Subcutaneous abdominal adipose tissue (tissue), 5 donors: Measurements from ENCODE around the gene NLRP5.
"Not testable (repeated sequence)": the region's sequence is repeated elsewhere in the genome, so short reads cannot be mapped to it uniquely, and the experiment has no call there.

Source experiments
- H3K27ac ChIP-seq: one replicate; pipeline ENCODE4 v1.7.0; 2013; ENCODE audit warnings: low read depth, mild to moderate bottlenecking, inconsistent platforms, low read length, moderate library complexity
- H3K27me3 ChIP-seq, 5 donors: one replicate each; pipeline ENCODE4 v1.7.0; 2013; ENCODE audit warnings: low read length in 5 of 5, inconsistent platforms in 1 of 5; ENCODE audit not compliant: control insufficient read depth in 5 of 5, insufficient read depth in 4 of 5
- H3K36me3 ChIP-seq, 5 donors: one replicate each; pipeline ENCODE4 v1.7.0; 2013; ENCODE audit warnings: low read length in 5 of 5; ENCODE audit not compliant: control insufficient read depth in 5 of 5, insufficient read depth in 5 of 5
- H3K4me1 ChIP-seq, 5 donors: one replicate each; pipeline ENCODE4 v1.7.0; 2013; ENCODE audit warnings: low read length in 5 of 5, mild to moderate bottlenecking in 3 of 5, moderate library complexity in 1 of 5; ENCODE audit not compliant: control insufficient read depth in 5 of 5, insufficient read depth in 5 of 5
- H3K4me3 ChIP-seq, 5 donors: one replicate each; pipeline ENCODE4 v1.7.0; 2013; ENCODE audit warnings: low read length in 5 of 5, low read depth in 1 of 5
- H3K9ac ChIP-seq, 5 donors: one replicate each; pipeline ENCODE4 v1.7.0; 2013; ENCODE audit warnings: low read length in 5 of 5, mild to moderate bottlenecking in 4 of 5, moderate library complexity in 3 of 5
- H3K9me3 ChIP-seq, 5 donors: one replicate each; pipeline ENCODE4 v1.7.0; 2013; ENCODE audit warnings: low read length in 5 of 5; ENCODE audit not compliant: control insufficient read depth in 5 of 5
- donor health status: healthy.
- donor health status: healthy.
- donor health status: healthy.
- donor health status: healthy.
- donor health status: healthy.

NLRP5 gene

GRCh38 chr19:55986487-55986886 lies at the start of gene NLRP5:
Gene NLRP5, plus strand, starts transcription at chr19:55986775.
- Histone ChIP-seq H3K4me3 (no peak within 1 kb of the TSS), H3K4me1 (no peaks in the 10 kb centered on the region), H3K36me3 (no peaks in the 10 kb centered on the region), H3K27ac (no peak within 1 kb of the TSS), H3K9me3 (no peaks in the 10 kb centered on the region), H3K27me3 (peaks cover 0 to 4% (median 0%) of the 10 kb centered on the region in 5 donors), H3K9ac (no peak within 1 kb of the TSS)

- peaks cover 0 to 4% (median 0%) of the 10 kb centered on the region in 5 donors for H3K9me3 ChIP-seq
- H3K9ac ChIP-seq, result no peak overlapping the region
- H3K4me1 ChIP-seq, result no peaks in the 10 kb centered on the region
- H3K27ac ChIP-seq, result no peak overlapping the region
- H3K4me3 ChIP-seq, result no peak overlapping the region
- H3K27me3 ChIP-seq, result peaks cover 0 to 4% (median 0%) of the 10 kb centered on the region in 5 donors
- H3K36me3 ChIP-seq, result no peaks in the 10 kb centered on the region
Measured at GRCh38 chr19:55939206-55939605, 47.4 kb upstream of the NLRP5 start.

GRCh38 chr19:55940306-55940705 lies 46.3 kb upstream of the NLRP5 start:
- Histone ChIP-seq H3K9me3 (peaks cover 0 to 2% (median 0%) of the 10 kb centered on the region in 5 donors), H3K4me3 (no peak overlapping the region), H3K27me3 (no peaks in the 10 kb centered on the region), H3K9ac (no peak overlapping the region), H3K27ac (no peak overlapping the region), H3K4me1 (no peaks in the 10 kb centered on the region), H3K36me3 (no peaks in the 10 kb centered on the region)

- no peak within 1 kb of the TSS for H3K4me3 ChIP-seq
- peaks cover 0 to 8% (median 3%) of the 10 kb centered on the region in 5 donors for H3K9me3 ChIP-seq
- no peak within 1 kb of the TSS for H3K9ac ChIP-seq
- peaks cover 0 to 10% (median 0%) of the 10 kb centered on the region in 5 donors for H3K27me3 ChIP-seq
- no peaks in the 10 kb centered on the region for H3K36me3 ChIP-seq
- H3K4me1 ChIP-seq, result no peaks in the 10 kb centered on the region
- H3K27ac ChIP-seq, result no peak within 1 kb of the TSS
Measured at GRCh38 chr19:55947532-55947931, 39.0 kb upstream of the NLRP5 start, which contains the start of gene NLRP8. Gene NLRP8, plus strand, starts transcription at chr19:55947832.

- H3K9ac ChIP-seq, H3K9me3 ChIP-seq, H3K4me3 ChIP-seq, H3K27ac ChIP-seq, H3K4me1 ChIP-seq, H3K36me3 ChIP-seq: not testable (repeated sequence)
- peaks cover 0 to 10% (median 0%) of the 10 kb centered on the region in 5 donors for H3K27me3 ChIP-seq
Measured at GRCh38 chr19:55950566-55950965, 36.0 kb upstream of the NLRP5 start.

GRCh38 chr19:55956431-55956830 lies 30.1 kb upstream of the NLRP5 start:
- peaks cover 0 to 2% (median 0%) of the 10 kb centered on the region in 5 donors for H3K4me1 ChIP-seq
- H3K9me3 ChIP-seq, result peaks cover 0 to 3% (median 0%) of the 10 kb centered on the region in 5 donors
- H3K27me3 ChIP-seq, result no peaks in the 10 kb centered on the region
- H3K4me3 ChIP-seq, result no peak overlapping the region
- no peaks in the 10 kb centered on the region for H3K36me3 ChIP-seq
- H3K9ac ChIP-seq, result no peak overlapping the region
- no peak overlapping the region for H3K27ac ChIP-seq

- Histone ChIP-seq H3K27me3 (peaks cover 0 to 5% (median 0%) of the 10 kb centered on the region in 5 donors), H3K27ac (no peak overlapping the region), H3K4me1 (peaks cover 0 to 2% (median 0%) of the 10 kb centered on the region in 5 donors), H3K9ac (no peak overlapping the region), H3K36me3 (no peaks in the 10 kb centered on the region), H3K4me3 (no peak overlapping the region), H3K9me3 (no peaks in the 10 kb centered on the region)
Measured at GRCh38 chr19:55958356-55958755, 28.2 kb upstream of the NLRP5 start.

GRCh38 chr19:55959996-55960675 lies 26.4 kb upstream of the NLRP5 start:
- Histone ChIP-seq H3K4me3 (no peak overlapping the region), H3K36me3 (no peaks in the 10 kb centered on the region), H3K9ac (no peak overlapping the region), H3K27me3 (peaks cover 0 to 5% (median 0%) of the 10 kb centered on the region in 5 donors), H3K9me3 (no peaks in the 10 kb centered on the region), H3K27ac (no peak overlapping the region), H3K4me1 (peaks cover 0 to 2% (median 0%) of the 10 kb centered on the region in 5 donors)

GRCh38 chr19:55962186-55962585 lies 24.4 kb upstream of the NLRP5 start:
- peaks cover 0 to 5% (median 0%) of the 10 kb centered on the region in 5 donors for H3K27me3 ChIP-seq
- no peaks in the 10 kb centered on the region for H3K9me3 ChIP-seq
- H3K36me3 ChIP-seq, result no peaks in the 10 kb centered on the region
- no peaks in the 10 kb centered on the region for H3K4me1 ChIP-seq
- H3K9ac ChIP-seq, result no peak overlapping the region
- no peak overlapping the region for H3K27ac ChIP-seq
- H3K4me3 ChIP-seq, result no peak overlapping the region

GRCh38 chr19:55973982-55974381 lies 12.6 kb upstream of the NLRP5 start:
- H3K36me3 ChIP-seq, result no peaks in the 10 kb centered on the region
- H3K9ac ChIP-seq, result no peak overlapping the region
- no peaks in the 10 kb centered on the region for H3K4me1 ChIP-seq
- peaks cover under 1 to 3% (median 2%) of the 10 kb centered on the region in 5 donors for H3K9me3 ChIP-seq
- no peak overlapping the region for H3K4me3 ChIP-seq
- H3K27me3 ChIP-seq, result peaks cover 0 to 4% (median 0%) of the 10 kb centered on the region in 5 donors
- H3K27ac ChIP-seq, result no peak overlapping the region
